ENCODE results near the gene SKAP2.

Gene SKAP2

DNA sequence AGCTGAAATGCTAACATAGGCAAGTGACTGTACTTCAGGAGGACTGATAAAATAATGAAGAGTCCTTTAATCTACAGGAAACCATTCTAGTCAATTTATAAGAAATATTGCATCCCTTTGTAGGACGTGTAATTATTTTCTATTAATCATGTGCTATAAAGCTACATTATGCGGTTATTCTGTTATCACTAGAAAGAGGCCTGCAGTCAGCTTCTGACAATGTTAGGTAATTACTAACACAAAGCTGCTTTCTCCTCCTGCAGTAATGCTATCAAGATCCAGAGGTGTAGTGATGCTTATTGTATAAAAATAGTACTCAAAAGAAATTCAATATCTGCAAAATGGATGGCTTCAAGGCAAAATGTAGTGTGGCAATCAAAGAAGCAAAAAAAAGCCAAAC lies 191.1 kb downstream of the SKAP2 start:
- Histone ChIP-seq H4K20me1 (ENCODE audit: insufficient read depth, low read length) (no peaks in the 10 kb centered on the region), H3K79me2 (ENCODE audit: insufficient read depth, low read length) (no peaks in the 10 kb centered on the region), H3K36me3 (ENCODE audit: insufficient read depth, low read length) (no peaks in the 10 kb centered on the region), H3K9ac (ENCODE audit: low read depth, low read length) (no peak overlapping the region), H3K4me1 (ENCODE audit: insufficient read depth, low read length) (no peaks in the 10 kb centered on the region), H3K4me2 (ENCODE audit: insufficient read depth, low read length) (no peak overlapping the region), H3K27ac (ENCODE audit: low read length) (no peak overlapping the region), H3K4me3 (ENCODE audit: low read depth in 1 of 2, low read length in 2 of 2) (no peak overlapping the region), H2AFZ (ENCODE audit: low read depth, low read length) (no peak overlapping the region), H3K9me3 (ENCODE audit: insufficient read depth, low read length, severe bottlenecking) (no peaks in the 10 kb centered on the region), H3K27me3 (ENCODE audit: insufficient read depth, low read length, poor library complexity) (no peaks in the 10 kb centered on the region)
- DNase-seq (no peak), ATAC-seq (ENCODE audit: insufficient read depth, low read depth) (no peak)
- TF ChIP-seq EZH2 (IDR thresholded peaks at IDR 0.05; ENCODE audit: borderline replicate concordance, low read depth, low read length, severe bottlenecking) = no peak
- TF ChIP-seq, protein P1, sequence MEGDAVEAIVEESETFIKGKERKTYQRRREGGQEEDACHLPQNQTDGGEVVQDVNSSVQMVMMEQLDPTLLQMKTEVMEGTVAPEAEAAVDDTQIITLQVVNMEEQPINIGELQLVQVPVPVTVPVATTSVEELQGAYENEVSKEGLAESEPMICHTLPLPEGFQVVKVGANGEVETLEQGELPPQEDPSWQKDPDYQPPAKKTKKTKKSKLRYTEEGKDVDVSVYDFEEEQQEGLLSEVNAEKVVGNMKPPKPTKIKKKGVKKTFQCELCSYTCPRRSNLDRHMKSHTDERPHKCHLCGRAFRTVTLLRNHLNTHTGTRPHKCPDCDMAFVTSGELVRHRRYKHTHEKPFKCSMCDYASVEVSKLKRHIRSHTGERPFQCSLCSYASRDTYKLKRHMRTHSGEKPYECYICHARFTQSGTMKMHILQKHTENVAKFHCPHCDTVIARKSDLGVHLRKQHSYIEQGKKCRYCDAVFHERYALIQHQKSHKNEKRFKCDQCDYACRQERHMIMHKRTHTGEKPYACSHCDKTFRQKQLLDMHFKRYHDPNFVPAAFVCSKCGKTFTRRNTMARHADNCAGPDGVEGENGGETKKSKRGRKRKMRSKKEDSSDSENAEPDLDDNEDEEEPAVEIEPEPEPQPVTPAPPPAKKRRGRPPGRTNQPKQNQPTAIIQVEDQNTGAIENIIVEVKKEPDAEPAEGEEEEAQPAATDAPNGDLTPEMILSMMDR (IDR thresholded peaks at IDR 0.05; ENCODE audit: borderline replicate concordance, extremely low read depth, low read length, poor library complexity, severe bottlenecking) = no peak

DNA sequence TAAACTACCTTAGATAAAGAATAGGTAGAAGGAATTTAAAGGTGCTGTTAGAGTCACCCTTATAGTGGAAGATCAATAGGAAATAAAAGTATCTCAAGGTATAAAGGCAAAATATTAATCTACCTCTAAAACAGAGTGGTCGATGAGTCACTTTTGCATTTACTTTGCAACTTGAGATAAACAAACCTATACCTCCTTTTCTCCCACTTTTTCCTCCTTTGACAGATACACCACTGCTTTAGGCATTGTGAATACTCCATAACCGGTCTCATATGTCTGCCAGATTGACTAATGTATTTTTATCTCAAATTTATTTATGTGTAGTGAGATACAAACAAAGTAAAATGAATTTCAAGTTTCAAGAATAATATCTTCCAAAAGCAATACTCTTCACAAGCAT lies 193.5 kb downstream of the SKAP2 start:
- TF ChIP-seq, protein P1 (IDR thresholded peaks at IDR 0.05; ENCODE audit: borderline replicate concordance, extremely low read depth, low read length, poor library complexity, severe bottlenecking) = no peak
- TF ChIP-seq EZH2 (IDR thresholded peaks at IDR 0.05; ENCODE audit: borderline replicate concordance, low read depth, low read length, severe bottlenecking) = no peak
- Histone ChIP-seq H2AFZ (ENCODE audit: low read depth, low read length) (no peak overlapping the region), H3K9me3 (ENCODE audit: insufficient read depth, low read length, severe bottlenecking) (no peaks in the 10 kb centered on the region), H3K27me3 (ENCODE audit: insufficient read depth, low read length, poor library complexity) (no peaks in the 10 kb centered on the region), H3K27ac (ENCODE audit: low read length) (no peak overlapping the region), H3K36me3 (ENCODE audit: insufficient read depth, low read length) (no peaks in the 10 kb centered on the region), H3K79me2 (ENCODE audit: insufficient read depth, low read length) (no peaks in the 10 kb centered on the region), H4K20me1 (ENCODE audit: insufficient read depth, low read length) (no peaks in the 10 kb centered on the region), H3K4me3 (ENCODE audit: low read depth in 1 of 2, low read length in 2 of 2) (no peak overlapping the region), H3K9ac (ENCODE audit: low read depth, low read length) (no peak overlapping the region), H3K4me2 (ENCODE audit: insufficient read depth, low read length) (no peak overlapping the region), H3K4me1 (ENCODE audit: insufficient read depth, low read length) (peaks cover 6% of the 10 kb centered on the region; the same call in 1 of the 2 replicates)
- ATAC-seq (ENCODE audit: insufficient read depth, low read depth) (no peak), DNase-seq (no peak)

DNA sequence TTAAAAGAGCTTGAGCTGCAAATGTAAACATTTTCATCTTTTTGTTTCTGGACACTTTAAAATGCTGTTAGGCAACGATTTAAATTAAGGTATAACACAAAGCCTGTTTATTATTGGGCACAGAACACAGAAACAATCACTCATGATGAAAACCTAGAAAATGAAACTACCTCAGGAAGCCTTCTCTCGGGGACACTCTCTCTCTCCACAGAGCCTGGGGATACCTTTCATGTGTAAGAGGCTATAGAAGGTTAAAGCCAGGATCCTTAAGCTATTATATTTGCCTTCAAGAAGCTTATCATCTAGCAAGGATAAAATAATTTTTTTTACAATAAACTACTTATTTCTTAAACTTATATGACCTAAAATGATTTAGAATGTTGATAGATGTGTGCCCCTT lies 194.1 kb downstream of the SKAP2 start:
- TF ChIP-seq, protein P1 (IDR thresholded peaks at IDR 0.05; ENCODE audit: borderline replicate concordance, extremely low read depth, low read length, poor library complexity, severe bottlenecking) = no peak
- TF ChIP-seq EZH2 (IDR thresholded peaks at IDR 0.05; ENCODE audit: borderline replicate concordance, low read depth, low read length, severe bottlenecking) = no peak
- ATAC-seq (ENCODE audit: insufficient read depth, low read depth) = no peak
- Histone ChIP-seq H3K4me3 (ENCODE audit: low read depth in 1 of 2, low read length in 2 of 2) (no peak overlapping the region), H3K79me2 (ENCODE audit: insufficient read depth, low read length) (no peaks in the 10 kb centered on the region), H4K20me1 (ENCODE audit: insufficient read depth, low read length) (no peaks in the 10 kb centered on the region), H3K9ac (ENCODE audit: low read depth, low read length) (no peak overlapping the region), H3K4me1 (ENCODE audit: insufficient read depth, low read length) (peaks cover 11% of the 10 kb centered on the region), H3K9me3 (ENCODE audit: insufficient read depth, low read length, severe bottlenecking) (no peaks in the 10 kb centered on the region), H3K4me2 (ENCODE audit: insufficient read depth, low read length) (no peak overlapping the region), H3K27me3 (ENCODE audit: insufficient read depth, low read length, poor library complexity) (no peaks in the 10 kb centered on the region), H2AFZ (ENCODE audit: low read depth, low read length) (no peak overlapping the region), H3K36me3 (ENCODE audit: insufficient read depth, low read length) (no peaks in the 10 kb centered on the region), H3K27ac (ENCODE audit: low read length) (no peak overlapping the region)
- DNase-seq = no peak

DNA sequence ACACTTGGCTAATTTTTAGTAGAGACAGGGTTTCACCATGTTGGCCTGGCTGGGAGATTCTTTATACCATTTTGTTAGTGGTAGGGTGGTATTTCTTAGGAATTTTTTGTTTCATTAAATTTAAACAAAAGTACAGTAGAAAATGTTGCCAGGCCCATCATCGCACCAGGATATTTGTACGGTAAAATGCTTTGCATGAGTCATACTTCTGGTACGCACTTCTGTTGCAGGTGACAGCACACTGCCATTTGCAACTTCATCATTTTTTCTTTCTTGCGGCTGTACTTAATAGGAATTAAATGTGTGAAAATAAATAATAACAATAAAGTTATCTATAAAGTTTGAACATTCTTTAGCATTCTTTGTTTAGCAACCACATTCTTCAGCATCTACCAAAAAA lies 195.6 kb downstream of the SKAP2 start:
- Histone ChIP-seq H3K4me1 (ENCODE audit: insufficient read depth, low read length) (peaks cover 23% of the 10 kb centered on the region), H3K4me3 (ENCODE audit: low read depth in 1 of 2, low read length in 2 of 2) (no peak overlapping the region), H2AFZ (ENCODE audit: low read depth, low read length) (no peak overlapping the region), H3K27ac (ENCODE audit: low read length) (no peak overlapping the region), H4K20me1 (ENCODE audit: insufficient read depth, low read length) (no peaks in the 10 kb centered on the region), H3K9ac (ENCODE audit: low read depth, low read length) (no peak overlapping the region), H3K27me3 (ENCODE audit: insufficient read depth, low read length, poor library complexity) (no peaks in the 10 kb centered on the region), H3K79me2 (ENCODE audit: insufficient read depth, low read length) (no peaks in the 10 kb centered on the region), H3K4me2 (ENCODE audit: insufficient read depth, low read length) (no peak overlapping the region), H3K9me3 (ENCODE audit: insufficient read depth, low read length, severe bottlenecking) (no peaks in the 10 kb centered on the region), H3K36me3 (ENCODE audit: insufficient read depth, low read length) (no peaks in the 10 kb centered on the region)
- DNase-seq = no peak
- ATAC-seq (ENCODE audit: insufficient read depth, low read depth) = no peak
- TF ChIP-seq, protein P1 (IDR thresholded peaks at IDR 0.05; ENCODE audit: borderline replicate concordance, extremely low read depth, low read length, poor library complexity, severe bottlenecking) = no peak
- no peak for TF ChIP-seq EZH2 (IDR thresholded peaks at IDR 0.05; ENCODE audit: borderline replicate concordance, low read depth, low read length, severe bottlenecking)
